ENCODE results near the gene COL4A2.

Gene COL4A2

GRCh38 chr13:110351636-110352420 lies 44.7 kb downstream of the COL4A2 start:
- FAIRE-seq (no peak), DNase-seq (ENCODE audit: insufficient read length, low spot score) (no peak)

GRCh38 chr13:110352735-110353134 lies 45.7 kb downstream of the COL4A2 start:
- DNase-seq (ENCODE audit: insufficient read length, low spot score) (no peak), FAIRE-seq (no peak)

GRCh38 chr13:110353339-110353977 lies 46.4 kb downstream of the COL4A2 start:
- no peak for FAIRE-seq

GRCh38 chr13:110354123-110354627 lies 47.1 kb downstream of the COL4A2 start:
- DNase-seq (ENCODE audit: insufficient read length, low spot score) (no peak), FAIRE-seq (no peak)

More at GRCh38 chr13:110353339-110353977, 46.4 kb downstream of the COL4A2 start:
- no peak for DNase-seq (ENCODE audit: insufficient read length, low spot score)

- DNase-seq (ENCODE audit: insufficient read length, low spot score): no peak
- no peak for FAIRE-seq
Measured at GRCh38 chr13:110354715-110355473, 47.8 kb downstream of the COL4A2 start.

GRCh38 chr13:110356362-110356761 lies 49.3 kb downstream of the COL4A2 start:
- DNase-seq (ENCODE audit: insufficient read length, low spot score) (no peak), FAIRE-seq (no peak)

GRCh38 chr13:110358381-110358780 lies 51.3 kb downstream of the COL4A2 start:
- FAIRE-seq: no peak
- DNase-seq (ENCODE audit: insufficient read length, low spot score): no peak

GRCh38 chr13:110359840-110360301 lies 52.8 kb downstream of the COL4A2 start:
- no peak for DNase-seq (ENCODE audit: insufficient read length, low spot score)
- FAIRE-seq: no peak

- no peak for DNase-seq (ENCODE audit: insufficient read length, low spot score)
- FAIRE-seq: no peak
Measured at GRCh38 chr13:110360598-110360997, 53.5 kb downstream of the COL4A2 start.

- no peak for DNase-seq (ENCODE audit: insufficient read length, low spot score)
- no peak for FAIRE-seq
Measured at GRCh38 chr13:110361365-110361911, 54.4 kb downstream of the COL4A2 start.

GRCh38 chr13:110363010-110363409 lies 55.9 kb downstream of the COL4A2 start:
- FAIRE-seq: no peak
- DNase-seq (ENCODE audit: insufficient read length, low spot score): no peak

GRCh38 chr13:110364081-110364480 lies 57.0 kb downstream of the COL4A2 start:
- DNase-seq (ENCODE audit: insufficient read length, low spot score) (no peak), FAIRE-seq (no peak)

GRCh38 chr13:110365876-110366275 lies 58.8 kb downstream of the COL4A2 start:
- DNase-seq (ENCODE audit: insufficient read length, low spot score) (no peak), FAIRE-seq (no peak)

- DNase-seq (ENCODE audit: insufficient read length, low spot score) (no peak), FAIRE-seq (no peak)
Measured at GRCh38 chr13:110366733-110367132, 59.6 kb downstream of the COL4A2 start.

GRCh38 chr13:110367620-110368019 lies 60.5 kb downstream of the COL4A2 start:
- DNase-seq (ENCODE audit: insufficient read length, low spot score): no peak
- no peak for FAIRE-seq

- DNase-seq (ENCODE audit: insufficient read length, low spot score) (no peak), FAIRE-seq (no peak)
Measured at GRCh38 chr13:110368408-110368807, 61.3 kb downstream of the COL4A2 start.

- FAIRE-seq: no peak
- no peak for DNase-seq (ENCODE audit: insufficient read length, low spot score)
Measured at GRCh38 chr13:110369400-110369799, 62.3 kb downstream of the COL4A2 start.

- FAIRE-seq (no peak), DNase-seq (ENCODE audit: insufficient read length, low spot score) (no peak)
Measured at GRCh38 chr13:110371550-110372465, 64.7 kb downstream of the COL4A2 start.

- FAIRE-seq (no peak), DNase-seq (ENCODE audit: insufficient read length, low spot score) (no peak)
Measured at GRCh38 chr13:110372676-110373075, 65.6 kb downstream of the COL4A2 start.

- DNase-seq (ENCODE audit: insufficient read length, low spot score) (no peak), FAIRE-seq (no peak)
Measured at GRCh38 chr13:110373617-110374016, 66.5 kb downstream of the COL4A2 start.
